Erythroblast (primary cell): ENCODE measurements around the gene TAB2.

ENCODE experiments used
- GATA1 ChIP-seq: IDR thresholded peaks from 2 replicates; pipeline ENCODE4 v1.6.1; 2011; ENCODE audit warnings: low read depth, mild to moderate bottlenecking, control low read depth, low read length, moderate library complexity
- POLR2A ChIP-seq: IDR thresholded peaks from 2 replicates; pipeline ENCODE4 v1.6.1; 2011; ENCODE audit warnings: mild to moderate bottlenecking, low read length

DNA sequence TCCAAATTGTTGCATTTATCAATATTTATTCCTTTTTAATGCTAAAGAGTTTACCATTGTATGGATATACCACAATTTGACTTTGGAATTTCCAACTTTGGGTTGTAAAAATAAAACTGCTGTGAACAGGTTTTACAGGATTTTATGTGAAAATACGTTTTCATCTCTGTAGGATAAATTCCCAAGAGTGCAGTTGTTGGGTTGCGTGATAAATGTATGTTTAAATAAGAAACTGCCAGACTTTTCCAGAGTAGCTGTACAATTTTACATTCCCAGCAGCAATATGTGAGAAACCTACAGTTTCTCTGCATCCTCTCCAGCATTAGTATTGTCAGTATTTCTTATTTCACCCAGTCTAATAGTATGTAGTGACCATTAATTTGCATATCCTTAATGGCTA lies 12.6 kb downstream of the TAB2 start:
- TF ChIP-seq POLR2A (no peak), GATA1 (no peak)
